ENCODE results near the gene LRGUK.

GRCh38 chr7:134186801-134187200 is 59.7 kb downstream of the LRGUK start:
- no peak for TF ChIP-seq CTCF (conservative IDR thresholded peaks at IDR 0.05; ENCODE audit: low read depth, low read length)
- TF ChIP-seq RAD21 (IDR thresholded peaks at IDR 0.05; ENCODE audit: low read length) = no peak
- TF ChIP-seq POLR2A (IDR thresholded peaks at IDR 0.05; ENCODE audit: low read depth, low read length) = no peak
